Daoy (cell line): ENCODE measurements around the gene GIPC3. TPM values are rescaled to one million over a fixed set of nuclear protein-coding genes. Genes with fewer than 3 reads are reported as not detected.
"Not testable (repeated sequence)": the region's sequence is repeated elsewhere in the genome, so short reads cannot be mapped to it uniquely, and the experiment has no call there.

Experiments
- DNase-seq: peaks from one replicate; pipeline ENCODE4 v3.0.0-alpha.2; 2015; ENCODE audit warnings: low read depth
- total RNA-seq: library from RNA; depleted of rRNA; stranded (reverse); fragments of >200 nt; shearing (Covaris generic); gene quantifications from 2 replicates; pipeline ENCODE4 v1.2.3, GENCODE V29; 2014

The GIPC3 gene
- total RNA-seq, 1 experiment from 2014 or later = not detected

DNA sequence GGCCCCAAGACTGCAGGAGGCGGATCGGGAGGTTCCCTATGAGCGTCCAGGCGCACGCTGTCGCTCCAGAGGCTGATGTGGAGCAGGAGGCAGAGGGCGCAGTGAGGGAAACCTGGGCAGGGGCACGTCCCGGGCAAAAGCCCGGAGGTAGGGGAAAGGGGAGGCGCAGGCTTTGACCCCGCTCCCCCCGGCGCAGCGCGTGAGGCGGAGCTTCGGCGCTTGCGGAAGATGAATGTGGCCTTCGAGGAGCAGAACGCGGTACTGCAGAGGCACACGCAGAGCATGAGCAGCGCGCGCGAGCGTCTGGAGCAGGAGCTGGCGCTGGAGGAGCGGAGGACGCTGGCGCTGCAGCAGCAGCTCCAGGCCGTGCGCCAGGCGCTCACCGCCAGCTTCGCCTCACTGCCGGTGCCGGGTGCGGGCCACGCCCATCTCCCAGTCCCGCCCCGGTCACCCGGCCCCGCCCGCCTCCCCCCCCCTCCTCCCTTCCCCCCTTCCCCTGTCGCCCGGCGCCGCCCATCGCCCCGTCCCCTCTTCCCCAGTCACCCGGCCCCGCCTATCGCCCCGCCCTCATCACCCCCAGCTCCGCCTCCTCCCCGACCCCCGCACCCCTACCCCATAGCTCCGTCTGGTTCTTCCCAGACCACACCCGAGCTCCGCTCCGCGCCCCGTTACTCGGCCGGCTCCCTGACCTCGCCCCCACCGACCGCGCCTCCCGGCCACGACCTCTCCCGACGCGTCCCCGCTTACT lies 8.4 kb upstream of the GIPC3 start:
- no peak for DNase-seq

DNA sequence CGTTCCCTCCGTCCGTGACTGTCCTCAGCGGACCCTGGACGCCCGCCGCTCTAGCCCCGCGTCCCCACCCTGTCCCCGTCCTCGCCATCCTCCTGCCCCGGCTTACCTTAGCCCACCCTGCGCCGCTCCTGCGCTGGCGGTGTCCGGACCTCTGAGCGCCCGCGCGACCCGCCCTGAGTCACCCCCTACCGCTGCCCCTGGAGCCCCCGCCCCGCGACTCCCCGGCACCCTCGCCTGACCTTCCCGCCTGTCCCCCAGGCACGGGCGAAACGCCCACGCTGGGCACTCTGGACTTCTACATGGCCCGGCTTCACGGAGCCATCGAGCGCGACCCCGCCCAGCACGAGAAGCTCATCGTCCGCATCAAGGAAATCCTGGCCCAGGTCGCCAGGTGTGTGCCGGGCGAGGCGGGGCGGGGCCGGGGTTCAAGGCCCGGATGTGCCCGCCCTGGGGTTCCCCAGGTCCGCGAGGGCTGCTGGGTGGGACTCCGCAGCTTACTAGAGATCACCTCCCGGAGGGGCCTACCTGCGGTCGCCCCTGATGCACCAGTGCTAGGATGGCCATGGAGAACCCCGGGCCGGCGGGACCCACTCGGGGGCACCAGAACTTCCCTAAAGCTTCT lies 7.4 kb upstream of the GIPC3 start:
- DNase-seq = no peak

DNA sequence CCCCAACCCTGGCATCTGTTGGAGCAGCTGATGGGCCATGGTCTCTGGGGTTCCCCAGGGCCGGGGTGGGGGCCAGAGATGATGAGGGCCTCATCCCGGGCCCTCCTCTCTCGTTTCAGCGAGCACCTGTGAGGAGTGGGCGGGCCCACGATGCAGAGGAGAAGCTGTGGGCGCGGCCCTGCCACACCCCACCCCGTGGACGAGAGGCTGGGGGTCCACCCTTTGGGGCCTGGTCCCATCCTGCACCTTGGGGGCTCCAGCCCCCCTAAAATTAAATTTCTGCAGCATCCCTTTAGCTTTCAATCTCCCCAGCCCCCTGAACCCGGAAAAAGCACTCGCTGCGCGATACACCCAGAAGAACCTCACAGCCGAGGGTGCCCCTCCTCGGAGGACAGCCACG lies 6.9 kb upstream of the GIPC3 start:
- DNase-seq = no peak

DNA sequence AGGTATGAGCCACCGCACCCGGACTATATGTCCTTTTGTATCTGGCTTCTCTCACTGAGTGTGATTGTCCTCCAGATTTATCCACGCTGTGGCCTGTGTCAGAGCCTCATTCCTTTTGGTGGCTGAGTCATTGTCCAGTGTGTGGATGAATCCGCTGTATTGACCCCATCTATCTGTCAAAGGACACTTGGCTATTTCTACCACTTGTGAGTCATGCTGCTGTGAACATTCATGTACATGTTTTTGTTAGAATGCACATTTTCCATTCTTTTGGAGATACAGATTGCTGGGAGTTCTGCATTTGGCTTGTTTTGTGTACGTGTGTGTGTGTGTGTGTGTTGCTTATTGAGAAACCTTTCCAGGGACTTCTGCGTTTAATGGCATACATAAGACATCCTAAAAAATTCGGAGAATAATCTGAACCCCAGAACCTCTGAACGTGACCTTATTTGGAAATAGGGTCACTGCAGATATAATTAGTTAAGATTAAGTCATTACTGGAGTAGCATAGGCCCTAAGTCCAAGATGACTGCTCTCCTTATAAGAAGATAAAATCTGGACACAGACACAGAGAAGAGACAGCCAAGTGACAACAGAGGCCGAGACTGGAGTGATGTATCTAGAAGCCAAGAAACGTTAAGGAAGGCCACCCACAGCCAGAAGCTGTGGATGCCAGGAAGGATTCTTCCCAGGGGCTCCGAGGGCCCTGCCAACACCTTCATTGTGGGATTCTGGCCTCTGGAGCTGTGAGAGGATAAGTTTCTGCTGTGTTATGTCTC lies 4.9 kb upstream of the GIPC3 start:
- DNase-seq = peak; percentile 49

DNA sequence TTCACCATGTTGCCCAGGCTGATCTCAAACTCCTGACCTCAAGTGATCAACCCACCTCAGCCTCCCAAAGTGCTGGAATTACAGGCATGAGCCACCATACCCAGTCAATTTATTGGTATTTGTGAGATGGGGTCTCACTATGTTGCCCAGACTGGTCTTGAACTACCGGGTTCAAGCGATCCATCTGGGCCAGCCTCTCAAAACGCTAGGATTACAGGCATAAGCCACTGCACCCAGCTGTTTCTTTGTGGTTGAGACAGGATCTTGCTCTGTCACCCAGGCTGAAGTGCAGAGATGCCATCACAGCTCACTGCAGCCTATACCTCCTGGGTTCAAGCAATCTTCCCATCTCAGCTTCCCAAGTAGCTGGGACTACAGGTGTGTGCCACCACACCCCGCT lies 3.5 kb upstream of the GIPC3 start:
- not testable (repeated sequence) for DNase-seq

DNA sequence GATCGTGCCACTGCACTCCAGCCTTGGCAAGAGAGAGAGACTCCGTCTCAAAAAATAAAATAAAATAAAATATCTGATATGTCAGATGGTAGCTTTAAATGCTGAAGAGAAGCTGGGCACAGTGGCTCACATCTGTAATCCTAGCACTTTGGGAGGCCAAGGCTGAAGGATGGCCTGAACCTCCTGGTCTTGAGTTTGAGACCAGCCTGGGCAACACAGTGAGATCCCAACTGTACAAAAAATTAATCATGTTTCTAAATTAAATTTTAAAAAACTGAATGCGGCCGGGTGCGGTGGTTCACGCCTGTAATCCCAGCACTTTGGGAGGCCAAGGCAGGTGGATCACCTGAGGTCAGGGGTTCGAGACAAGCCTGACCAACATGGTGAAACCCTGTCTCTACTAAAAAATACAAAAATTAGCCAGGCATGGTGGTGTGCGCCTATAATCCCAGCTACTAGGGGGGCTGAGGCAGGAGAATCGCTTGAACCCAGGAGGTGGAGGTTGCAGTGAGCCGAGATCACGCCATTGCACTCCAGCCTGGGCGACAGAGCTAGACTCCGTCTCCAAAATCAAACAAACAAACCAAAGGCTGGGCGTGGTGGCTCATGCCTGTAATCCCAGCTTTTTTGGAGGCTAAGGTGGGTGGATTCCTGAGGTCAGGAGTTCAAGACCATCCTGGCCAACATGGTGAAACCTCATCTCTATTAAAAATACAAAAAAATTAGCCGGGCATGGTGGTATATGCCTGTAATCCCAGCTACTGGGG lies 1.1 kb upstream of the GIPC3 start:
- DNase-seq = not testable (repeated sequence)

DNA sequence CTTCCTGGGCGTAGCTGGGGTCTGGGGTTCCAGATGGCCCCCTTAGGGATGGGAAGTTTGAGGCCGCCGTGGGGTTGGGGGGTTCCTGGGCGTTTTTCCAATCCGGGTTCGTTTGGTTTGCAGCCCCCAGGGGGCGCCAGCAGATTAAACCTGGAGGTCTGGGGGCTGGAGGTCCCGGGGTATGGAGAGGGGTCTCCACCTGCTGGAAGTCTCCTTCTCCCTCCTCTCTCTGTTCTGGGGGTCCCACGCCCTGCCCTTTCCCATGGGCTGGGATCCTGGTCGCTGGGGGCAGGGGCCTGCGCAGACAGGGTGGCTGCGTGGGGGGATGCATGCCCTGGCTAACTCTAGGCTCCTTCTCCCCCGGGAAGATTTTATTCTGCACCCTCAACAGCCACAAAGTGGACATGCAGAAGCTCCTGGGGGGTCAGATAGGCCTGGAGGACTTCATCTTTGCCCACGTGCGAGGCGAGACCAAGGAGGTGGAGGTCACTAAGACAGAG lies 899 bp downstream of the GIPC3 start:
- DNase-seq = no peak

DNA sequence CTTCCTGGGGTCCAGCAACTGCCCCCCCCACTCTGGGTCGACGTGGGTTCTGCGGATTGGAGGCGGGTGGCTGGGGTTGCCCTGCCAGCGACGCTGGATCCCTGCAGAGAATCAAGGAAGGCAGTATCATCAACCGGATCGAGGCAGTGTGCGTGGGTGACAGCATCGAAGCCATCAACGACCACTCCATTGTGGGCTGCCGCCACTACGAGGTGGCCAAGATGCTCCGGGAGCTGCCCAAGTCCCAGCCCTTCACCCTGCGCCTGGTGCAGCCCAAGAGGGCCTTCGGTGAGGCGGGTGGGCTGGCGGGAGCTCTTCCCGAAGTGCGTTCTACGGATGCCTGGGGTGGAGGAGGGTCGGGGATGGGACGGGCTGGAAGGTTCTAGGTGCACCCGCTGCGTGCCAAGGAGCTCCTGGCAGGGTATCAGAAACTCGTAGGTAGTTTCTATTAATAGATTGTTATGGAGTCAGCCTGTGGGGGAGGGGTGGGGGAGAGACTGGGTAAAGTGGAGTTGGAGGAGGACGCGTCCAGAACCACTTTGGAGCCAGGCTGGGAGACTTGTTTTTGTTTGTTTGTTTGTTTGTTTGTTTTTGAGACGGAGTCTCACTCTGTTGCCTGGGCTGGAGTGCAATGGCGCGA lies 1.5 kb downstream of the GIPC3 start:
- no peak for DNase-seq

DNA sequence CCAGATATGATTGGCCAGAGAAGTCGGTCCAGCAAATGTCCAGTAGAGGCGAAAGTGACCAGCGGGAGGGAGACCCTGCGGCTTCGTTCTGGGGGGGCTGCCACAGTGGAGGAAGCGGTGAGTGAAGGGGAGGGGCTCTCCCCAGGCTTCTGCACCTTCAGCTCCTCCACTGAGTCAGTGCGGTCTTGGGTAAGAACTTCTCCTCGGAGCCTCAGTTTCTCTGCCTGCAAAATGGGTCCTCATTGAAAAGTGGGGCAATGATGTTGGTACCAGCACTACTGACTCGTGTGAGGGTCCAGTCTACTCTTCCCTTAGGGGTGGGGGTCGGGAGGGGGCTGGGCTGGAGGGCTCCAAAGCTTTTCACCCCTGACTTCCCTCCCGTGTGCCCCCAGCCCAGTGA lies 4.2 kb downstream of the GIPC3 start:
- DNase-seq = no peak

DNA sequence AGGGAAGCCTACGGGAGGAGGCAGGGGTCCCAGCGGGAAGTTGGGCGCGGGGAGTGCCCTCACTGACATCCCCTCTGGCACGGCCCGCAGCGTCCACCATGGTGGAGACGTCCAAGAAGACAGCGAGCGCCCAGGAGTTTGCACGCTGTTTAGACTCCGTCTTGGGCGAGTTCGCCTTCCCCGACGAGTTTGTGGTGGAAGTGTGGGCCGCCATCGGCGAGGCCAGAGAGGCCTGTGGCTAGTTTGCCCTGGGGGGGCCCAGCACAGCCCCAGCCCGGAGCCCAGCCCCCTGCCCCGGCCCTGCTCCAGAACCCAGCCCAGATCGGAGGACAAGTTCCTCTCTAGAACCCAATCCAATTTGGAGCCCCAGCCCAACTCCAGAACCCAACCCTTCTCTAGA lies 4.7 kb downstream of the GIPC3 start:
- DNase-seq = no peak

DNA sequence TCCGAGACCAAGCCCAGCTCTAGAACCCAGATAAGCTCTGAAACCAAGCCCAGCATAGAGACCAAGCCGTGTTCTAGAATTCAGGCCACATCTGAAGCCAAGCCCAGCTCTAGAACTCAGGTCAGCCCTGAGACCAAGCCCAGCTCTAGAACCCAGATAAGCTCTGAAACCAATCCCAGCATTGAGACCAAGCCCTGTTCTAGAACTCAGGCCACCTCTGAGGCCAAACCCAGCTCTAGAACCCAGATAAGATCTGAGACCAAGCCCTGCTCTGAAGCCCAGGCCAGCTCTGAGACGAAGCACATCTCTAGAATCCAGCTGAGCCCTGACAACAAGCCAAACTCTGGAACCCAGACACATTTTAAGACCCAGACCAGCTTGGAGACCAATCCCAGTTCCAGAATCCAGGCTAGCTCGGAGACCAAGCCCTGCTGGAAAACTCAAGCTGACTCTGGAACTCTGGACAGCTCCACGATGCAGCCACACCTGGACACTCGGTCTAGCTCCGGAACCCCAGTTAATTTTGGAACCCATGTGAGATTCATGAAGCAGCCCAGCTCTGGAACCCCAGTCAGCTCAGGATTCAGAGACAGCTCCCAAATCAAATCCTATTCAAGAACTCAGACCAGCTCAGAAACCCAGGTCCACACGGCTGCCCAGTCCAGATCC lies 5.8 kb downstream of the GIPC3 start:
- DNase-seq = no peak

DNA sequence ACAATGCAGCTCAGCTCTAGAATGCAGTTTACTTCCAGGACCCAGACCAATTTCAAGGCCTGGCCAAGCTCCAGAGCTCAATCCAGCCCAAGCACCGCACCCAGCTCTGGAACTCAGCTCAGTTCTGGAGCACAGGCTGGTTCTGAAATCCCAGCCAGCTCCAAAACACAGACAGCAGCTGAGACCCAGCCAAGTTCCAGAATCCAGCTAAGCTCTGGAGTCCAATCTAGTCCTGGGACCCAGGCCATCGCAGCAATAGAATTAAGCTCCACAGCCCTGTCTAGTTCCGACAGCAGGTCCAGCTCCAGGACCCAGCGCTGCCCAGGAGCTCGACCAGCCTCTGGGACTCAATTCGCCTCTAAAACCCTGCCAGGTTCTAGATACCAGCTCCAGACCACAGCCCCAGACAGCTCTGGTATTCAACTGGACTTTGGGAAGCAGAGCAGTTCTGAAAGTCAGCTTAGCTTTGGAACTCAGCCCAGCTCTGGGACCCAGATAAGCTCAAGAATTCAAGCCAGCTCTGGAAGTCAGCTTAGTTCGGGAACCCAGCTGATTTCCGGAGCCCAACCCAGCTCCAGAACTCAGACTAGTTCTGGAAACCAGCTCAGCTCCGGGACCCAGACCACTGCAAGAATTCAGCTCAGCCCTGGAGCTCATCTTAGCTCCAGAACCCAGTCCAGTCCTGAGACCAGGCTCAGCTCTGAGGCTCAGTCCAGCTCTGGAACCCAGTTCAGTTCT lies 6.8 kb downstream of the GIPC3 start:
- DNase-seq = no peak

DNA sequence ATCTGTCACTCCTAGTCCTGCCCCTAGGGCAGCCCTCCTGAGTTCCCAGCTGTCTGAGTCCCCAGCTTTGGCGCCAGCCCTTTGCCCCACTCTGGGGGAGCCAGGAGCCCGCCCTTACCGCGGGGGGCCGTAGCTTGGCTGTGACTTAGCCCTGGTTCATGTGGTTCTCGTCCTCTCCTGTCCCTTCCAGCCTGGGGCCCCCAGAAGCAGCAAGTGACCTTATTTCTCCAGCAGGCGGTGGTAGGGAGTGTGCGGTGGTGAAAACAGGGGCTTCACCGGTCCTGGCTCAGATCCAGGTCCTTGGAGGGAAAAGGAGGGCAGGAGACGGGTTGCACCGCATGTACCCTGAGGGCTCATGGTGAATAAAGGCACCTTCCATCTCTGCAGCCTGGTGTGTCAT lies 7.9 kb downstream of the GIPC3 start:
- no peak for DNase-seq

DNA sequence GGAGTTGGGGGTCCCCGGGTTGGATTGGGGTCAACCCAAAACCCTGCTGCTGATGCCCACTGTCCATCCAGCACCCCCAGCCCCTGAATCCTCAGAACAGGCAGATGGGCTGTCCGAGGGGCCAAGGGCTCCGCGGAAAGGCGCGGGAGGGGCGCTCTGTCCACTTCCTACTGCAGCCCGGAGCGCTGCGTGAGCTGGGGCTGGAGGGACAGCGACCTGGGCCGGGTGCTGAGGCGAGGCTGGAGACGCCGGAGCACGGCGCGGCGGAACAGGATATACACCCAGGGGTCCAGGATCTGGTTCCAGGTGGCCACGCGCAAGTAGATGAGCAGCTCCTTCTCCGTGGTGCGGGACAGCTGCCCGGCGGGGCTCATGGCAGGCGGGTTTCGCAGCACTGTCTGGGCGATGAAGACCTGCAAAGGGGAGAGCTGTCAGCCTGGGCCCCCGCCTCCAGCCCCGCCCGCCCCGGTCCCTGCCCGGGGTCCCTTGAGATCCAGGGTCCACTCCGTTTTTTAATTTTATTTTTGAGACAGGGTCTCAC lies 10.3 kb downstream of the GIPC3 start:
- DNase-seq = no peak

DNA sequence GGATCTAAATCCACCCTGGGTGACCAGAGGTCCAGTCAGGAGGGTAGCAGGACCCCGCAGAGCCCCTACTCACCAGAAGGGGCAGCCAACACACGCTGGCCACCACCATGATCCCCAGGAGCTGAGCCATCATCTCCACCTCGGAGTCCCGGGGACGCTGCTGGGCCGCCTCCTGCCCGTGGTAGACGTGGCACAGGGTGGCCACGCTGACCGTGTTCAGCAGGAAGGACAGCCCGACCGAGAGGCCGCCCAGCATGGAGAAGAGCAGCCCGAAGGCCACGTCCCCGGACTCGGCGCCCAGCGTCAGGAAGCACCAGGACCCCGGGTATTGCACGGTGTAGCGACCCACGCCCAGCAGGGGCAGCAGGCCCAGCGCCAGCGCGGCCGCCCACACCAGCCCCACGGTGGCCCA lies 14.5 kb downstream of the GIPC3 start:
- DNase-seq = no peak

DNA sequence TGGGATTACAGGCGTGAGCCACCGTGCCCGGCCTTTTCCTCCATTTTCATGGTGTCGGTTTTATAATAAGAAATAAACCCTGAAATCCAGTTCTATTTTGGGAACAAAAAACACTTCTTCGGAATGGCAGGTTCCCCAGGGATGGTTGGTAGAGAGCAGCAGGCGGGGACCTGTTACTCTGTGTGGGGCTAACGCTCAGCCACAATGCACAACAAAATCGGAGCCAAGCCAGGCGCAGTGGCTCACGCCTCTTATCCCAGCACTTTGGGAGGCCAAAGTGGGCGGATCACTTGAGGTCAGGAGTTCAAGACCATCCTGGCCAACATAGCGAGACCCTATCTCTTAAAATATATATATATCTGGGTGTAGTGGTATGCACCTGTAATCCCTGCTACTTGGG lies 15.7 kb downstream of the GIPC3 start:
- no peak for DNase-seq

DNA sequence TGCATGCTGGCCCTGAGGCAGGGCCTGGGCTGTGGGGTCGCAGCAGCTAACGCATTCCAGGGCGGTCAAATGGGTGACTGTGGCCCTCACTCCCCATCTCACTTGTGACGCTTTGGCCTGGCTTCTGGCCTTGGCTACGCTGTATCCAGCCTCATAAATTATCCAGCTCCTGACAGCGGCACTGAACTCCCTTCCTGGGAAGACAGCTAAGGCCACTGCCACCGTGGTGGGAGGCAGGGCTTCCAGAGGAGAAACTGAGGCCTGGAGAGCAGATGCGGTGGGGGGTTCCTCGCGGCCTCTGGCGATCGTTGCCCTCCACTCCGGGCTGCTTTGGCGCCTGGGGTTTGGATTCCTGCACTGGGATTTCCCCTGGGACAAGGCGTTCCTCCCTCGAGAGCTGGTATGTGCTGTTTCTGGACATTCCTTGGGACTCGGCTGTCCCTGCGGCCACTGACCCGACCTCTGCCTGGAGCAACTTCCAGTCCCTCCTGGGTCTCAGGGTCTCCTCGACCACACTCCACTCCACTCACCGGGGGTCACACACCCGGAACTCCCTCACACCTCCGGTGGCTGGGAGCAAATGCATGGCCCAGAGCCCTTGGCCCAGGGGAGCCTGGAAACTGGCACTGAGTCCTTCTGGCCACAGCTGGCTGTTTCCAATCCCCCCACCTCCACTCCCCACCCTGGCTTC lies 18.0 kb downstream of the GIPC3 start:
- no peak for DNase-seq

DNA sequence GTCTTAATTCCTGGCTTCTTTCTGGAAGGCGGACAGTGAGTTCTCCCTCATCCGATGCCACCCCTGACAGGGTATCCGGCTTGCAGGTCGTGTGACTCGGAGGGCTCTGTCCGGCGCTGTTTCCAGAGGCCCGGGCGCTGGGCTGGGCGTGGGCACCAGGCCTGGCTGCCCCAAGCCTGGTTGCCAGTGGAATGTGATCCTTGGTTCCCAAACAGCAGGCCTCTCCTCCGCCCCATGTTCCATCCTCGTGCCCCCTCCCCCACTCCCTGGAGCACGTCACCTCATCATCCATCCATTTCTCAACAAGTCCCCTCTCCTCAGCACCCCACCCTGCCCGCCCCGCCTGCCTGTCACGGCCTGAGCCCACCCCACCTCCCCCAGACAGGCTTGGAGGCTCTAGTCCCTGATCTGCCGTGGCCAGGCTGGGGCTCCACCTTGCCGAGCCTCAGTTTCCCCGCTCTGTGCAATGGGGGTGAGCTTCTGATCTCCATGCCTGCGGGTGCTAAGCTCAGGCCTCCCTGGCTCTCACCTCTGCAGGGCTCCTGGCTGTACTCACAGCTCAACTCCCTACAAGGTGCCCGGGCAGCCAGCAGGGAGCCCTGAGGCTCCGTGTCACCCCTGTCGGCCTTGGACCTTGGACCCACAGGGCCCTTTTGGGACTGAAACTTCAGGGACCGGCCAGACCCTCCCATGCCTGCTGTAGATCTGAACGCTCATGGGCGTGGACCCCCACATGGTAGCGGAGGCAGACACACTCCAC lies 19.1 kb downstream of the GIPC3 start:
- no peak for DNase-seq

DNA sequence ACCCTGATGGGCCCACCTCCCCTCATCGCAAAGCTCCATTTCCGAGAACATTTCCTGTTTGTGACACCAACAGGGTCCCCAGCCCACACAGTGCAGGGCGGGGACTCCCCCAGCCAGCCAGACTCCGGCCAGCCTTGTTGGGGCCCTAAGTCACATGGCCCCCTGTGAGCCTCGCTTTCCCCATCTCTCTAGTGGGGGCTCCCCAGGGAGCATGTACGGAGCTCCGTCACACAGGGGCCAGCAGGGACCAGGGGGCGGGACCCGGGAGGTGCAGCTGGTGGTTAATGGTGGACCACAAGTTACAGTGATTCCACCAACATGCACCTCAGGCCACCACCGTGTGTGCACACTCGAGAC lies 19.7 kb downstream of the GIPC3 start:
- no peak for DNase-seq
